Activated T-cell treated with anti-CD3 and anti-CD28 coated beads for 24 hours (primary cell): ENCODE data around the gene CTSZ.

ENCODE experiments used
- DNase-seq: peaks from one replicate; pipeline ENCODE4 v3.0.0-alpha.2; 2020; ENCODE audit warnings: low read depth

The CTSZ gene

GRCh38 chr20:59031564-59032022 is 24.5 kb upstream of the CTSZ start:
- DNase-seq, result no peak

DNA sequence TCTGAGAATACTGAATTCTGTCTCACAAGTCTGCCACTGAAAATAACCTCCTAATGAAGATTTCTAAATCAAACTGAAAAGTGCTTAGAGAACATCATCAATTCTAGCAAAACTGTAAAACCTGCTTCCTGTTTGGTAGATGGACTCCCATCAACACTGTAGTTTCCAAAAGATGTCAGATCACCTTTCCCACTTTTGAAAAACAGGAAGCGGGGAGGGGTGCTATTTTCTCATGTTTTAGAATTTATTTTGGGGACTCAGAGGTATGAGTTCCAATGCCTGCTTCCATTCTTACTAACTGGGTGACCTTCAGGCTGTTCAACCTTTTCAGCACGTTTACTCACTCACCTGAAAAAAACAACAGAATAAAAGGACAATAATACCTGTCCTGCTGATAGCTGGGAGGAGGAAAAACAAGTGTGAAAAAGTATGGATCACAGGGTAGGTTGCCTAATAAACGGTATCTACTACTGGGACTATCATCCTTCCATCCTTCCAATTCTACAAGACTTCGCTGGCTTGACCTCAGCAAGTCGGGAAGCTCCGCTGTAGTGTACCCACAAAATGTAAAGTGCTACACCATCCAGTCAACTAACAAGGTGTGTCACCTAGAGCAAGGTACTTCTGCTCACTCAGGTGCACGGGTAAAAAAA is 24.0 kb upstream of the CTSZ start:
- DNase-seq, result no peak

GRCh38 chr20:59028812-59029211 is 21.8 kb upstream of the CTSZ start:
- no peak for DNase-seq

GRCh38 chr20:59027741-59028320 is 20.8 kb upstream of the CTSZ start:
- DNase-seq, result no peak

DNA sequence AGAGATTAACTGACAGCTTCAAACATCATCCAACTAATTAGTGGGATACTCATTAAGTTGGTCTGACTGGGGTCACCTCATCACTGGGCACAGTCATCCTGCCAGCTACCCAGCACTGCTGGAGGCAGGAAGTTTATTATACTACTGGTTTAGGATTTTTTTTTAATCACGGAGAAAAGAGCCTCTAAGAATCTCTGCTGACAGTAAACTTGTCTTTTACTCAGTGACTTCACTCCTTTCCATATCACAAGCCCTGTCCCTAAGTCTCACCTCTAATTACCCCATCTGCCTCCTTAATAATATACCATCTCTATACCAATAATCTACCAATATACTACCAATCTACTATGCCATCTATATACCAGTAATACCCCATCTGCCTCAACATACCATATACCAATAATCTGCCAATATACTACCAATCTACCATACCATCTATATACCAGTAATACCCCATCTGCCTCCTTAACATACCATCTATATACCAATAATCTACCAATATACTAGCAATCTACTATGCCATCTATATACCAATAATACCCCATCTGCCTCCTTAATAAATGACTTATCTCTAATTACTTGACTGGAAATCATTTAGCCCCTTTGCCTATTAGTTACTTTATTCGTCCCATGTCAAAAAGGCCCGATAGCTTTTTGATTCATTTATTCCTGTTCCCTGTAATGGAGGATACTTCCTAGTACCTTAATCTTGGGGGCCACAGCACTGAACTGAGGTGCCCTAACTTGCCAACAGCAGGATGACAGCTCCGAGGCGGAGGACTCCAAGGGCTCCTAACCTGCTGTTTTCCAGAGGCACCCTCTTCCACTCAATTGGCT is 20.1 kb upstream of the CTSZ start:
- no peak for DNase-seq

DNA sequence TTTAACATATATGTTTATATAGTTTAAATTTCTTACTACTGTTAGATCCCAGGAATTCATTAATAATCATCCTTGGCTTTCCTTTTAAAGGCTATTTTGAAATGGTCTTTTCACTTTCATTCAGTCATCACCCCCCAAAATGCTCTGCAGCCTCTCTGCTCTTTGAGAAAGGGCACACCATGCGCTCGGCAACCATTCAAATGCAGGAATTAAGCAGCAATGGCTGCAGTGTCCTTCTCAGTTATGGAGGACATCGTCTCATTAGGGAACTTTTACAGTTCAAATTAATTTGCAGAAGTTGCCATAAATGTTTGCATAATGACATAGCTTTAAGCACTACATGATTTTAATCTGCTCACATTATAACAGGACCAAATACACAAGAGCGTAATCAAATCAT is 18.5 kb upstream of the CTSZ start:
- no peak for DNase-seq

DNA sequence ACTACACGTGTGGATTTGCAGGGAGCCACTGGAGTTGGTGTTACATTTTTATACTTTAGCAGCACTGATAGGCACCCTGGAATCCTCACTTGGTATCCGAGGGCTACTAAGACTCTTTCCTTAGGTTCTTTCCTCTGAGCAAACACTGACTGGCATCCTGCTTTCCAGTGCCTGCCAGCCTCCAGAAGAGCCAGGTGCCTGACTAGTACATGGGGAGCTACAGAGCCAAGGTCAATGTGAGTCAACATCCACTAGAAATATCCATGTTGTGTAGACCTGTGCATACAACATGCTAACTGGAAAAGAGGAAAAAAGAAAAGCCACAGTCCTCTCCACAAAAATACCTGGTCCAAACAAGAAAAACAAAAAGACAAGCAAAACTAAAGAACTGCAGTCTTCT is 18.0 kb upstream of the CTSZ start:
- no peak for DNase-seq

- no peak for DNase-seq
Measured at GRCh38 chr20:59024111-59024530, 17.1 kb upstream of the CTSZ start.

- no peak for DNase-seq
Measured at GRCh38 chr20:59023616-59024015, 16.6 kb upstream of the CTSZ start.

GRCh38 chr20:59022754-59023153 is 15.7 kb upstream of the CTSZ start:
- no peak for DNase-seq

DNA sequence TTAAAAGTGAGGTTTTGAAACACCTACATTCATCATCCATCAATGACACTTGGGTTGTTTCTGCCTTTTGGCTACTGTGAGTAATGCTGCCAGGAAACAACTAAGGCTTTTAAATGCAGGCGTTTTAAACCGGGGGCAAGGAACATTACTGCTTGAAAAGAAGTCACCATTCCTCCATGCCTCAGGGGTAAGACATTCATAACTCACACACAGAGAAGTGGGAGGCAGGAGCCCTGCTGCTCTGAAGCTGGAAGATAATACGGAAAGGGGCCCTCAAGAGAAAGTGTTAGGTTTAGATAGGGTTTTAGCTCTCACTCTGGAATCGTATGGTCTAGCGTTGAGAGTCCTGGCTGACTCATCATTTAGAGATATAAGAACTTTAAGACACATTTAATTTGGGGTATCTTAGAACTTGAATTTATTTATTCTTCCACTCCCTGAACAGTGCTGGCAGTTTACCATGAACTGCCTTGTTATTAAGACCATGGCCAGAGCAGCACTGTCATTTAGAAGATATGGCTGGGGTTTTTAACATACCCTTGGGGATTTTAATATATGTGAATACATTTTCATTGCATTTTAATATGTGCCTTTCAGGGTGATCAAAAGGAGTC is 14.0 kb upstream of the CTSZ start:
- DNase-seq, result no peak

DNA sequence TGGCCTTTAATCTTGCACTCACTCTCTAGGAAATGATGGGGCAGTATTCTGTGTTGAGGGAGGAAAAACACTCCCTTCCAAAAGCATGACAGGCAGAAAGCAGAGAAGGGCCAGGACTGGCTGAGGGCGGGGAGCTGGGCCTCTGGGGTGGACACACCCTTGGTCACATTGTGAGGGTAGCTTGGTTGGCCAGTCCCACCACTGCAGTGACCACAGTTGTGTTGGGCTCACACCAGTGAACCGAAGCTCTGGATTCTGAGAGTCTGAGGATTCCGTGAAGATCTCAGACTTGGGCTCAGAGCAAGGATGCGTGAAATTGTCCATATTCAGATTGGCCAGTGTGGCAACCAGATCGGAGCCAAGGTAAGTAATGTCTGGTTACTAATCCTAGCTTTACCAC is 12.2 kb upstream of the CTSZ start, which contains the start of gene TUBB1:
Gene TUBB1, plus strand, starts transcription at position 213 of the 400 bp plus-strand sequence. Its CDS starts 94 bp downstream, at position 307.
- DNase-seq, result no peak

GRCh38 chr20:59018817-59019216 is 11.8 kb upstream of the CTSZ start:
- DNase-seq, result no peak

DNA sequence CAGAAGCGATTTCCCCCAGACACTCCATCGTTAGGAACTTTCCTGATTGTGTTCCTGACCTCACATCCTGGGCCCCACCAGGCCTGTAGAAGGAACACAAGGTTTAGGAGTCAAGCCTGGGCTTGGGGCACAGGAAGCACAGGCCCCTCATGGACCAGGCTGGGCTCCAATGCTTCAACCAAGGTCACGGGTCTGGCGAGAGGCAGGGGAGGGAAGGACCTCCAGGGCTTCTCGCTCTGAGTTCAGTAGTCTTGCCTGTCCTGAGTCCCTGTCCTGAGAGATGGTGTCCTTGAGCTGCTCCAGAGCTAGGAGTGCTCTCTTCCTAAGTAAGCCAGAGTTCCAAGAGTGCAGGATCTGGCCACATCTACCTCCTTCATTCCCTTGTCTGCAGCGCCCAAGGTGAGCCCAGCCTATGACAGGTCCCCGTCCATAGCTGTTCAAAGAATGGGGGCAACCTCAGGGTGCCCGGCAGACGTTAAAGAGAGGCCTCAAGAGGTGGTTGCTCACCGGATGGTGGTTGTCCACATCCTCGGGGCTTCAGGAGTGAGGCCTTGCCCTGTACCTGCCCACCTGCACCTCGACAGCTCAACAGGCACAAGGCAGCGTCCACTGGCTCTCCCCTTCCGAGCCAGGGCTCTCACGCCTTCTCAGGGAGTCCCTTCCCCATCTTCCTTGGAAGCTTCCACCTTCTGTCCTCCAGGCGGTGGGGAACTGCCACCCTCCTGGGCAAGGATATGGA is 10.6 kb upstream of the CTSZ start:
- DNase-seq, result no peak

- no peak for DNase-seq
Measured at GRCh38 chr20:59016795-59017492, 9.9 kb upstream of the CTSZ start.

DNA sequence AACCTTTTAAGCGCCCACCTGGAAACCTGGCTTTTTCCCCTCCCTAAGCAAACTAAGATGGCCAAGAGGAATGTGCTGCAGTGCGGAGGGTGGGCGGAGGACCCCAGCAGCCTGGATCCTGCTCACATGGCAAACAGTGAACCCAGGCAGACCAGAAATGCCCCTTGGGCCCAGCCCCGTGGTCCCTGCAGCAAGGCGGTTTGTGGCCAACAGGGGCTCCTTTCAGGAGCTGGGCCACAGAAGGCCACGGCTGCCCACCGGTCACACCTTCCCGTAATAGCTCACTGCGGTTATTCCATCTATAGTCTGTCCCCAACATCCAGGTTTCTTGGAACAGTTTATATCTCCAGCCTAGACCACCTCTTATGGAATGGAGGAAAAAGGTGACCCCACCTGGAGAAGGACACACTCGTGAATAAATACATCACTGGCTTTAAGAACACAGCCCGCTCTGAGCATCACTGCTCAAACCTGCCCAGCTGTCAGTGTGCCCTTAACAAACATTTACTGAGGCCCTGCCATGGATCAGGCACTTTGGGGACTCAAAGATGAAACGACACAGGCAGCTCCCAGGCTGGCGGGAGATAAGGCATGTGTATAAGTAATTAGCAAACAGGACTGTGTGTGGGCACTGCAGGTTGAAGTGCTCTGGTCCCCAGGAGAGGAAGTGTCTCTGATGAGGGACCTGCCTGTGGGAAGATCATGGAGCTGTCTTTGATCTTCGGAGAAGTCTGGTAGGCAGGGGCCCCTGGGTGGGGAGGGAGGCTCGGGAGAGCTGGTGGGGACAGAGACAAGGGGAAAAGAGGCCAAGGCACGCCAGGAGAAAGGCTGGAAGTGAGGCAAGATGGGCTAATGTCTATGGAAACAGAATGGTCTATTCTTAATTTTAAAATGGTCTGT is 9.0 kb upstream of the CTSZ start:
- DNase-seq, result no peak

- no peak for DNase-seq
Measured at GRCh38 chr20:59015411-59015810, 8.4 kb upstream of the CTSZ start.

DNA sequence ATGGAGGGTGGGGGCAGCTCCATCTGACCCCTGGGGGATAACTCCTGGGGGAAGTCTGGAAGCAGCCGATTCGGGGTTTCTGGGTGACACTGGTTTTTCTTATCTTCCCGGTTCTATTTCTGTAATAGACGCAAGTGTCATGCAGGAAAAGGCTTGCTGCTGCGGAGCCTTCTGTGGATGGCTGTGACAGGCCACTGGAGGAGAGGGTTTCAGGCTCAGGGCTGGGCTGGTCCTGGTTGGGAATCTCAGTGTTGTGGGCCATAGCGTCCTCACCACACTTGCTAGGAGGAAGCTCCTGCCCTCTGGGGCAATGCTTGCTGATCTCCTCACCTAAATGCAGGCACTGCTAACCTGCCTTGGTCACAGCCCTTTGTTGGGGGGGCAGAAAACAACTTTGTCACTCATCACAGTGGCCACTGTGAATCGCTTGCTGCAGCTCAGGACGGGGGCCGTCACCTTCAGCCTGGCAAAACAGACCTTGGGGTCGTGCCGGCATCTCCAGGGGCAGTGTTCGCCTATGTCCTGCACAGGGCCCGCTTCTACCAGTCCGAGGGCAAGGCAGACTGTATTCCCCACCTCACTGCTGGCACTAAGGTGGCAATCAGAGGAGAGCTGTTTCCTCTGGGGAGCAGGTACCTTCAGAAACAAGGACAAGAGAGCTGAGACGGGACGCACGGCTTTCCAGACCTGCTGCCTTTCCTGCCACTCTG is 7.8 kb upstream of the CTSZ start:
- DNase-seq, result no peak

- no peak for DNase-seq
Measured at GRCh38 chr20:59013959-59014608, 7.0 kb upstream of the CTSZ start.
